ENCODE measurements around the gene CPB1.

Gene CPB1

DNA sequence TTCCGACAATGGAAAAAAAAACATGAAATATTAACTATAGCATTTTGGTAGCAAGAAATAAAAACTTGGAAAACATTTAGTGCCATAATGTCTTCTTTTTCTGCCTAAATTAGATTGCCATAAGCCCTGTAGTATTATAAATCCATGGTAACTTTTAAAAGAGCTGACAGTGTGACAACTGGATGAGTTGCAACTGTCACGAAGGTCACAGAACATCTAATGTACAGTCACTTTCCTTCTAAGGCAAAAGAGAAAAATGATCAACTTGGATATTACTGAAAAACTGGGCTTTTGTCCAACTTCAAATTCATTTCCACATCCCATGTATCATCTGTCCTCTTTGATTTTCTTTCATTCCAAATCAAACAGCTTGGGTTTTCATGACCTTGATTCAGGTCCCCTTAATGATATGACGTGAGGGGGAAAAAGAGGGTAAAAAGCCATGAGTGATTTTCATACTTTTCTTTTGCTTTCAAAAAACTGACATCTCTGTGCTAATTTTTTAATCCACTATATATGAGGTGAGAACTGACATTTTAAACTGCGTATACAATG lies 602 bp downstream of the CPB1 start:
- Histone ChIP-seq H3K23ac (ENCODE audit: low read length) (no peak overlapping the region), H3K18ac (ENCODE audit: low read length) (no peak overlapping the region), H2AFZ (ENCODE audit: insufficient read depth, low read length, poor library complexity) (no peak overlapping the region), H3K27ac (ENCODE audit: low read depth, low read length) (no peak overlapping the region), H3K4me2 (ENCODE audit: low read length) (no peak overlapping the region), H3K36me3 (ENCODE audit: control insufficient read depth in 1 of 2, insufficient read depth in 2 of 2, low read length in 2 of 2) (no peaks in the 10 kb centered on the region), H2BK5ac (ENCODE audit: low read depth, low read length, poor library complexity) (no peak overlapping the region), H3K9me3 (ENCODE audit: insufficient read depth, low read depth, low read length) (no peaks in the 10 kb centered on the region), H3K79me1 (ENCODE audit: low read length) (no peaks in the 10 kb centered on the region), H3K79me2 (ENCODE audit: control insufficient read depth, insufficient read depth, low read length, poor library complexity) (no peaks in the 10 kb centered on the region), H2AK5ac (ENCODE audit: low read length) (no peak overlapping the region), H2BK120ac (ENCODE audit: insufficient read depth, low read length, poor library complexity) (no peak overlapping the region), H3K14ac (ENCODE audit: low read length) (no peak overlapping the region), H3K9ac (ENCODE audit: low read length) (no peak overlapping the region), H4K12ac (ENCODE audit: low read depth, low read length) (no peak overlapping the region), H3K27me3 (ENCODE audit: insufficient read depth, low read length) (no peaks in the 10 kb centered on the region), H3K4me1 (ENCODE audit: control insufficient read depth in 1 of 2, insufficient read depth in 2 of 2, low read length in 2 of 2) (no peaks in the 10 kb centered on the region), H4K91ac (ENCODE audit: low read depth, low read length) (no peak overlapping the region), H4K8ac (ENCODE audit: low read depth, low read length) (no peak overlapping the region), H3K4ac (ENCODE audit: low read depth, low read length) (no peak overlapping the region), H3K4me3 (ENCODE audit: low read depth, low read length) (no peak overlapping the region), H2BK12ac (ENCODE audit: low read length) (no peak overlapping the region)
- DNase-seq = no peak
- WGBS (ENCODE audit: extremely low coverage, insufficient coverage, insufficient read length) = no CpG with 5 or more reads among the region's 4 CpGs

DNA sequence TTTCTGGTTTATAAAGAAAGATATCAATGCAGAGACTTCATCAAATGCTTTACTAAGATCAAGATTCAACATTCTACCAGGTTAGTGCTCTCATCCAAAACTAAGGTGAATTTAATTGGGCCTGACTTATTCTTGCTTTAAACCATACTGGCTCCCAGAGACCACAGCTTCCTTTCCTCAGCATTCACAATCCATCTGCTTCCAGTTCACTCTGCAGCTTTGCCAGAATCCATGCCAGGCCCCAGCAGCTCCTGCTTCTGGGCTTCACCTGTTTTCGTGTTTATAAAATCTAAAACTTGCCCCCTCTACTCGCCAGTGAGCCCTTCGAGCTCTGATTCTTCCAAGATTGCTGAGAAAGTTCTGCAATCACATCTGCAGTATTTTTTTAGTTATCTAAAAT lies 2.3 kb downstream of the CPB1 start:
- Histone ChIP-seq H3K36me3 (ENCODE audit: control insufficient read depth in 1 of 2, insufficient read depth in 2 of 2, low read length in 2 of 2) (no peaks in the 10 kb centered on the region), H3K79me2 (ENCODE audit: control insufficient read depth, insufficient read depth, low read length, poor library complexity) (no peaks in the 10 kb centered on the region), H3K27ac (ENCODE audit: low read depth, low read length) (no peak overlapping the region), H3K4ac (ENCODE audit: low read depth, low read length) (no peak overlapping the region), H2BK120ac (ENCODE audit: insufficient read depth, low read length, poor library complexity) (no peak overlapping the region), H4K12ac (ENCODE audit: low read depth, low read length) (no peak overlapping the region), H2AK5ac (ENCODE audit: low read length) (no peak overlapping the region), H3K4me2 (ENCODE audit: low read length) (no peak overlapping the region), H3K23ac (ENCODE audit: low read length) (no peak overlapping the region), H3K18ac (ENCODE audit: low read length) (no peak overlapping the region), H3K4me3 (ENCODE audit: low read depth, low read length) (no peak overlapping the region), H2BK5ac (ENCODE audit: low read depth, low read length, poor library complexity) (no peak overlapping the region), H2BK12ac (ENCODE audit: low read length) (no peak overlapping the region), H3K79me1 (ENCODE audit: low read length) (no peaks in the 10 kb centered on the region), H3K27me3 (ENCODE audit: insufficient read depth, low read length) (no peaks in the 10 kb centered on the region), H2AFZ (ENCODE audit: insufficient read depth, low read length, poor library complexity) (no peak overlapping the region), H3K9me3 (ENCODE audit: insufficient read depth, low read depth, low read length) (no peaks in the 10 kb centered on the region), H3K14ac (ENCODE audit: low read length) (no peak overlapping the region), H3K9ac (ENCODE audit: low read length) (no peak overlapping the region), H3K4me1 (ENCODE audit: control insufficient read depth in 1 of 2, insufficient read depth in 2 of 2, low read length in 2 of 2) (no peaks in the 10 kb centered on the region), H4K91ac (ENCODE audit: low read depth, low read length) (no peak overlapping the region), H4K8ac (ENCODE audit: low read depth, low read length) (no peak overlapping the region)
- no peak for DNase-seq
- no CpG with 5 or more reads among the region's 3 CpGs for WGBS (ENCODE audit: extremely low coverage, insufficient coverage, insufficient read length)

DNA sequence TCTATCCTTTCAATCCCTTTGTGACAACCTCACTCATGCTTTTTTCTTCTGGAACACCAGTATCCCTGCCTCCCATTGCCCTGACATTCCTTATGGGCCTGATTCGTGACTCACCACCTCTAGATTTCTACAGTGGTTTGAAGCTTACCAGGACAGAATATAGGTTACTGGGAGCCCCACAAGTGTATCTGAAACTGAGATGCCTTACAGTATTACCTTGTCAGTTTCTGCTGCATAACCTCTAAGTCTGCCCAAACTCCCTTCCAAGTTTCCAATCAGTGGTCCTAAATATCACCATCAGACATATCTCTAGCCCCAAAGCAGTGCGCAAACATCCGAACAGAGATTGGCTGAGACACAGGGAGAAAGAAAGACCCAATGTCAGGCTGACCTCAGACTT lies 5.6 kb downstream of the CPB1 start:
- Histone ChIP-seq H2AFZ (ENCODE audit: insufficient read depth, low read length, poor library complexity) (no peak overlapping the region), H4K8ac (ENCODE audit: low read depth, low read length) (no peak overlapping the region), H3K79me1 (ENCODE audit: low read length) (no peaks in the 10 kb centered on the region), H4K91ac (ENCODE audit: low read depth, low read length) (no peak overlapping the region), H3K4ac (ENCODE audit: low read depth, low read length) (no peak overlapping the region), H3K14ac (ENCODE audit: low read length) (no peak overlapping the region), H2BK12ac (ENCODE audit: low read length) (no peak overlapping the region), H3K18ac (ENCODE audit: low read length) (no peak overlapping the region), H3K4me1 (ENCODE audit: control insufficient read depth in 1 of 2, insufficient read depth in 2 of 2, low read length in 2 of 2) (no peaks in the 10 kb centered on the region), H3K27me3 (ENCODE audit: insufficient read depth, low read length) (no peaks in the 10 kb centered on the region), H3K4me3 (ENCODE audit: low read depth, low read length) (no peak overlapping the region), H3K23ac (ENCODE audit: low read length) (no peak overlapping the region), H2AK5ac (ENCODE audit: low read length) (no peak overlapping the region), H3K4me2 (ENCODE audit: low read length) (no peak overlapping the region), H3K9me3 (ENCODE audit: insufficient read depth, low read depth, low read length) (no peaks in the 10 kb centered on the region), H3K36me3 (ENCODE audit: control insufficient read depth in 1 of 2, insufficient read depth in 2 of 2, low read length in 2 of 2) (no peaks in the 10 kb centered on the region), H3K79me2 (ENCODE audit: control insufficient read depth, insufficient read depth, low read length, poor library complexity) (no peaks in the 10 kb centered on the region), H3K9ac (ENCODE audit: low read length) (no peak overlapping the region), H4K12ac (ENCODE audit: low read depth, low read length) (no peak overlapping the region), H2BK5ac (ENCODE audit: low read depth, low read length, poor library complexity) (no peak overlapping the region), H2BK120ac (ENCODE audit: insufficient read depth, low read length, poor library complexity) (no peak overlapping the region), H3K27ac (ENCODE audit: low read depth, low read length) (no peak overlapping the region)
- WGBS (ENCODE audit: extremely low coverage, insufficient coverage, insufficient read length) = no CpG with 5 or more reads among the region's 3 CpGs
- DNase-seq = peak in 1 of 2 donors; percentile 34

DNA sequence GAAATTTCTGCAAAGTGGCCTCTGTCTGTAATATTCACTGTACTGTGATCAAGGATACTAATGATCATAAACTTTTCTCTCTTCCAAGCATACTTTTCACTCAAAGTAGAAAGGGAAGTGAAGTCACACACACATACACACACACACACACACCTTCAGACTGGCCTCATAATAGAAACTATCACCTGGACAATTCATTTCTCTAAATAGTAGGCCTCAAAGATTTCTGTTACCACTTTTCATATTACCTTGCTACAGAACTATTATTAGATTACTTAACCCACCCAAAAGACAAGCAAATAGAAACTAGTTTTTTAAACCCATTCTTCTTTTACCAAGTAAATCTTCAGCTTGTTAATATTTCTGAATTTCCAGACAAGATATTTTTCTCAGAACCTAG lies 12.2 kb downstream of the CPB1 start:
- no peak overlapping the region for H3K18ac ChIP-seq (ENCODE audit: low read length)
- H3K79me1 ChIP-seq (ENCODE audit: low read length) = no peaks in the 10 kb centered on the region
- no peak overlapping the region for H2BK5ac ChIP-seq (ENCODE audit: low read depth, low read length, poor library complexity)
- no peak overlapping the region for H3K27ac ChIP-seq (ENCODE audit: low read depth, low read length)
- H3K9ac ChIP-seq (ENCODE audit: low read length) = no peak overlapping the region
- no peak overlapping the region for H4K12ac ChIP-seq (ENCODE audit: low read depth, low read length)
- H3K36me3 ChIP-seq (ENCODE audit: control insufficient read depth in 1 of 2, insufficient read depth in 2 of 2, low read length in 2 of 2) = no peaks in the 10 kb centered on the region
- no peak overlapping the region for H3K23ac ChIP-seq (ENCODE audit: low read length)
- no peak overlapping the region for H3K4me2 ChIP-seq (ENCODE audit: low read length)
- no peak overlapping the region for H3K4me3 ChIP-seq (ENCODE audit: low read depth, low read length)
- no peak overlapping the region for H2AFZ ChIP-seq (ENCODE audit: insufficient read depth, low read length, poor library complexity)
- no peaks in the 10 kb centered on the region for H3K27me3 ChIP-seq (ENCODE audit: insufficient read depth, low read length)
- no peak overlapping the region for H2BK12ac ChIP-seq (ENCODE audit: low read length)
- H3K14ac ChIP-seq (ENCODE audit: low read length) = no peak overlapping the region
- H2BK120ac ChIP-seq (ENCODE audit: insufficient read depth, low read length, poor library complexity) = no peak overlapping the region
- no peaks in the 10 kb centered on the region for H3K4me1 ChIP-seq (ENCODE audit: control insufficient read depth in 1 of 2, insufficient read depth in 2 of 2, low read length in 2 of 2)
- H4K91ac ChIP-seq (ENCODE audit: low read depth, low read length) = no peak overlapping the region
- H4K8ac ChIP-seq (ENCODE audit: low read depth, low read length) = no peak overlapping the region
- no peaks in the 10 kb centered on the region for H3K9me3 ChIP-seq (ENCODE audit: insufficient read depth, low read depth, low read length)
- H2AK5ac ChIP-seq (ENCODE audit: low read length) = no peak overlapping the region
- H3K4ac ChIP-seq (ENCODE audit: low read depth, low read length) = no peak overlapping the region
- no peaks in the 10 kb centered on the region for H3K79me2 ChIP-seq (ENCODE audit: control insufficient read depth, insufficient read depth, low read length, poor library complexity)
- DNase-seq = no peak
